Measurements from ENCODE around the gene GALNT9.

Gene GALNT9

GRCh38 chr12:132160601-132161035 is 168.8 kb downstream of the GALNT9 start:
- in situ Hi-C loops (cut with HindIII; ENCODE audit: low sequenced_read_pairs): no loop called here
- H3K4me3 ChIP-seq (ENCODE audit: low read depth, low read length): no peak overlapping the region
- TF ChIP-seq, protein P1, sequence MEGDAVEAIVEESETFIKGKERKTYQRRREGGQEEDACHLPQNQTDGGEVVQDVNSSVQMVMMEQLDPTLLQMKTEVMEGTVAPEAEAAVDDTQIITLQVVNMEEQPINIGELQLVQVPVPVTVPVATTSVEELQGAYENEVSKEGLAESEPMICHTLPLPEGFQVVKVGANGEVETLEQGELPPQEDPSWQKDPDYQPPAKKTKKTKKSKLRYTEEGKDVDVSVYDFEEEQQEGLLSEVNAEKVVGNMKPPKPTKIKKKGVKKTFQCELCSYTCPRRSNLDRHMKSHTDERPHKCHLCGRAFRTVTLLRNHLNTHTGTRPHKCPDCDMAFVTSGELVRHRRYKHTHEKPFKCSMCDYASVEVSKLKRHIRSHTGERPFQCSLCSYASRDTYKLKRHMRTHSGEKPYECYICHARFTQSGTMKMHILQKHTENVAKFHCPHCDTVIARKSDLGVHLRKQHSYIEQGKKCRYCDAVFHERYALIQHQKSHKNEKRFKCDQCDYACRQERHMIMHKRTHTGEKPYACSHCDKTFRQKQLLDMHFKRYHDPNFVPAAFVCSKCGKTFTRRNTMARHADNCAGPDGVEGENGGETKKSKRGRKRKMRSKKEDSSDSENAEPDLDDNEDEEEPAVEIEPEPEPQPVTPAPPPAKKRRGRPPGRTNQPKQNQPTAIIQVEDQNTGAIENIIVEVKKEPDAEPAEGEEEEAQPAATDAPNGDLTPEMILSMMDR (IDR thresholded peaks at IDR 0.05; ENCODE audit: low read depth, low read length, missing control alignments): no peak
- DNase-seq (ENCODE audit: low read depth): no peak

GRCh38 chr12:132160016-132160415 is 169.4 kb downstream of the GALNT9 start:
- DNase-seq (ENCODE audit: low read depth): no peak

DNA sequence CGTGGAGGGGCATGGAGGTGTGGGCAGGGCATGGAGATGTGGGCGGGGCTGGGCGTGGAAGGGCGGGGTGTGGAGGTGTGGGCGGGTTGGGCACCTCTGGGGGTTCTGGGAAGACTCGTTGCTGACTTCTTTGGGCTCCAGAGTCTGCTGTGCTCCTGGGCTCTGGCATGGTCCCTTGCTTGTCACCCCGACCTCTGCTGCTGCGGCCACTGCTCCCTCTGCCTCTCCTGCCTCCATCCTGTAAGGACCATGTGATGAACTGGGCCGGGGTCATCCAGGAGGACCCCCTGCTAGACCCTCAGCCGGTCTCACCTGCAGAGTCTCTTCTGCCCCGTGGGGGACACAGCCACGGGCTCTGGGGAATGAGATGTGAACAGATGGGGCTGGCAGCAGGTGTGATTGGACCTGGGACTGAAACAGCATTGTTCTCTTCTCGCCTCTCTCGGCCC is 169.8 kb downstream of the GALNT9 start:
- in situ Hi-C loops (cut with HindIII; ENCODE audit: low sequenced_read_pairs): no loop called here
- H3K4me3 ChIP-seq (ENCODE audit: low read depth, low read length): no peak overlapping the region
- TF ChIP-seq, protein P1 (IDR thresholded peaks at IDR 0.05; ENCODE audit: low read depth, low read length, missing control alignments): no peak
- no peak for DNase-seq (ENCODE audit: low read depth)

More at GRCh38 chr12:132160016-132160415, 169.4 kb downstream of the GALNT9 start:
- in situ Hi-C loops (cut with HindIII; ENCODE audit: low sequenced_read_pairs): no loop called here
- TF ChIP-seq, protein P1 (IDR thresholded peaks at IDR 0.05; ENCODE audit: low read depth, low read length, missing control alignments): no peak
- H3K4me3 ChIP-seq (ENCODE audit: low read depth, low read length): no peak overlapping the region

DNA sequence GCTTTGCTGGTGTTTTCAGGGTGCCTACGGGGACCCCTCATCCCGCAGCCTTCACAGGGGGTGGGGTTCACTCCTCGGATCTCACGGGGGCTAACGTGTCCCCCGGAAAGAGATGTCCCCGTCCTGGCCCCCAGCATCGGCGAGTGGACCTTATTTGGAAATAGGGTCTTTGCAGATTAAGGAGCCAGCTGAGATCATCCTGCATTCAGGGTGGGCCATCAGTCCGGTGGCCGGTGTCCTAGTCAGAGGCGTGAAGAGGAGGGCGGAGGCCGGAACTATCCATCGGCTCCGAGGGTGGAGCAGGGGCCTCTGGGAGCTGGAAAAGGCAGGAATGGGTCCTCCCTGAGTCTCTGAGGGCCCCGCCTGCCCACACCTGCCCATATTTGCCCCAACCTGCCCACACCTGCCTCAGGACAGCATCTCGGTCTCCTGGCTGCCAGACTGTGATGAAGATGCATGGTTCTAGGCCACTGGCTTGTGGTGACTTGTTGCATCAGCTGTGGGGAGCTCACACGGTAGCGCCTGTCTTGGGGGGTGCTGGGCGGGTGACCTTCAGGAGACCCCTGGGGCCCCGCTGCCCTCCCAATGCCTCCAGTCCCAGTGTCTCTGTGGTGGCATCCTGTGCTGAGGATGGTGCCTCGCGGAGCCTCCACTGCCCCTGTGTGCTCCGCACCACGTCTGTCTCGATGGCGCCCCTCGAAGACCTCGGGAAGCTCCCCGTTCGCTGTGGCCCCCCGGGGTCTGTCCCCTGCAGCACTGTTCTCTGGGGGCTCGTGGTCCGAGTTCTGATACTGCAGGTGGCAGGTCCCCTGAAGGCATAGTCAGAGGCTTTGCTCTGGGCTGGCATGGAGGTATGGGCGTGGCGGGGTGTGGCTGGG is 170.5 kb downstream of the GALNT9 start:
- no peak for DNase-seq (ENCODE audit: low read depth)
- in situ Hi-C loops (cut with HindIII; ENCODE audit: low sequenced_read_pairs): no loop called here
- no peak overlapping the region for H3K4me3 ChIP-seq (ENCODE audit: low read depth, low read length)
- TF ChIP-seq, protein P1 (IDR thresholded peaks at IDR 0.05; ENCODE audit: low read depth, low read length, missing control alignments): no peak

GRCh38 chr12:132157733-132158409 is 171.5 kb downstream of the GALNT9 start:
- DNase-seq (ENCODE audit: low read depth): no peak
- H3K4me3 ChIP-seq (ENCODE audit: low read depth, low read length): no peak overlapping the region
- in situ Hi-C loops (cut with HindIII; ENCODE audit: low sequenced_read_pairs): no loop called here
- TF ChIP-seq, protein P1 (IDR thresholded peaks at IDR 0.05; ENCODE audit: low read depth, low read length, missing control alignments): no peak

DNA sequence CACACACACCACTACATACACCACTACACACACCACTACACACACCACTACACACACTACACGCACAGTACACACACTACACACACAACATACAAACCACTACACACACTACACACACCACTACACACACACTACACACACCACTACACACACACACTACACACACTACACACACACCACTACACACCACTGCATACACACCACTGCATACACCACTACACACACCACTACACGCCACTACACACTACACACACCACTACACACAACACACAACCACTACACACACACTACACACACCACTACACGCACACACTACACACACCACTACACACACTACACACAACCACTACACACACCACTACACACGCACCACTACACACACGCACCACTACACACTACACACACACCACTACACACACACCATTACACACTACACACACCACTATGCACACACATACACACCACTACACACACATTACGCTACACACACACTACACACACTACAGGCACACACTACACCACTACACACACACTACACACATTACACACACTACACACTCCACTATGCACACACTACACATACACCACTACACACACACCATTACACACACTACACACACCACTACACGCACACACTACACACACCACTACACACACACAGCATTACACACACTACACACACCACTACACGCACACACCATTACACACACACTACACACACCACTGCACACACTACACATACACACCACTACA is 172.6 kb downstream of the GALNT9 start:
- H3K4me3 ChIP-seq (ENCODE audit: low read depth, low read length): no peak overlapping the region
- in situ Hi-C loops (cut with HindIII; ENCODE audit: low sequenced_read_pairs): no loop called here
- TF ChIP-seq, protein P1 (IDR thresholded peaks at IDR 0.05; ENCODE audit: low read depth, low read length, missing control alignments): no peak
- no peak for DNase-seq (ENCODE audit: low read depth)
